Left renal cortex interstitium (tissue), 4 donors: Measurements from ENCODE around the gene PRPS1. TPM values are rescaled to one million over a fixed set of nuclear protein-coding genes. Genes with fewer than 3 reads are reported as not detected.
"Not testable (repeated sequence)": the region's sequence is repeated elsewhere in the genome, so short reads cannot be mapped to it uniquely, and the experiment has no call there.

Experiments
- DNase-seq, 4 donors: peaks; one replicate each; pipeline ENCODE4 v3.0.0-alpha.2; 2013; ENCODE audit warnings: low read depth in 4 of 4, low spot score in 2 of 4, missing footprints in 1 of 4
- polyA plus RNA-seq, 4 donors: library from polyadenylated mRNA; unstranded; fragments of 120-200 nt; gene quantifications; one replicate each; pipeline ENCODE4 v1.2.1, GENCODE V29; 2013; ENCODE audit not compliant: insufficient read length in 4 of 4

The PRPS1 gene
- polyA plus RNA-seq, 4 donors = 45.6 to 53.5 (median 52.2) TPM

DNA sequence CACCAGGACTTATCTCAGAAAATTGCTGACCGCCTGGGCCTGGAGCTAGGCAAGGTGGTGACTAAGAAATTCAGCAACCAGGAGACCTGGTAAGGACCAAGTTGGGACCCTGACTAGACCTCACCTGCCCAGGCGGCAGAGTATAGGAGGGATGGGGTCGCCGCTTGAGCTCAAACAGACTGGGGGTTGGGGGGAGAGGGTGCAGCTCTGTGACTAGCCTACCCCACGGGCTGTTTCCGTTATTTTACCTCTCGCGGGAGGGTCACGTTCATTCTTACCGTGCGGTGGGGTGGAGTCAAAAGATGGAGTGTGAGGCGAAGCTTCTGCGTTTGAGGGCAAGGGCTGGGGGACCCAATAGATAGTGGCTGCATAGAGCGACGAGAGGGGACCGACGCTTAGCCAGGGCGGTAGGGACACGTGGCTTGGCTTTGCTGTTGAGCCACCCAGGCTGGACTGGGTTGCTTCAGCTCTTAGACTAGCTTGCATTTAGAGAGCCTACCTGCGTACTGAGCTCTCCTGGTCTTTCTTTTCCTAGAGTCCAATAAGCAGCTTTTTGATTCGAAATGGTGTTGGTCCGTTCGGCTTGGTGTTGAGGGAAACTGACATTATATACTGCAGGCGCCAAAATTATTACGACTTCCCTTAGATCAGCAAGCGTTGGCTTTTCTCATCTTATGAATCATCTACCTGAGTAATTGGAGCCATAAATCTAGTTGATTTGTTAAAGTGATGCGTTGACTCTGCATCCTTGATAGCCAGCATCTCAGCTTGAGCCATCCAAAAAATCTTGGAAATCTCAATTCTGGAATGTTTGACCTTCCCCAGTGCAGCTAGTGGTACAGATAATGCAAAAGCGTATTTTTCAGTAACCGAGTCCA, 591 bp downstream of the PRPS1 start:
- peak in 2 of 4 donors; percentile 2 to 21 for DNase-seq

DNA sequence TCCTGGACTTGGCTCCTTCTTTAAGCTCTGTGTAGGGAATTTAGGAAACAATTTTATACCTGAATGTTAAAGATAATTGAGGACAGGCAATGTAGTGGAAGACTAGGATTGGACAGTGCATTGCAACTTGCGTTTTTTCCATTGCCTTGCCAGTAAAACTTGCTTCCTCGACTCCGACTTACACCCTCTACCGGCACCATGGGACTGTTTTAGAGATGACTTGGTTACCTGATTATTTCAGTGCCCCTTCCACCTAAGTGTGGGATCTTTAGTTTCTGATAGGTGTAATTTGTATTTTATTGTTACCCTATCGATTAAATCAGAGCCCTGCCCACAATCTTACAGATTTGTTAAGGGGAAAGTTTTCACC, 1.2 kb downstream of the PRPS1 start:
- peak in 1 of 4 donors; percentile 3 for DNase-seq

DNA sequence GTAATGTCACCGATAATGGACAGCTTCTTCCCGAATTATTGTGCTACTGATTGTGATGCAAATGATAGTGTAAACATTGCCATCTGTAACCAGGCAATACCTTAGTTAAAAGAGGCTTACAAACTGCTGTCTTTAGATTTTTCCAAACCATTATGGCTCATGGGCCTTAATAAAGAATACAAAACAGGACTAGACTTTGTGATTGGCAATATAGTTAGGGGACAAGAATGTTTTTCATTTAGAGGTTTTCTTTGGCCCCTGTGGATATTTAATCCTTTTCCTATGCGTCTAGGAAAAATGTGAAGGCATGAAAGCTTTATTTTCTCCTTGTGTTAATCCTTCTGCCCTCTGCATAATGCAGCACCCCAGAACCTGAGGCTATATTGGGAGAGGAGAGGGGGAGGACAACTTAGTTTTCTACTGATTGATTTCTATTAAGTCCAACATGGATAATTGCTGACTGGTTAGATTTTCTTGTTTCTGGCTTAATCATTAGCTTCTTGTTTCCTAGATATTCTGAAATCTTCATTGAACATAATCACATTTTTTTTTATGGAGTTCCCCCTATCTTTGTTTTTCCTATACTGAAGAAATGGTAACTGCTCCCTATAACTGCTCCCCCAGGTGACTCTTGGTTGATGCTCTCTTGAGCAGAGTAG, 1.9 kb downstream of the PRPS1 start:
- DNase-seq = no peak

DNA sequence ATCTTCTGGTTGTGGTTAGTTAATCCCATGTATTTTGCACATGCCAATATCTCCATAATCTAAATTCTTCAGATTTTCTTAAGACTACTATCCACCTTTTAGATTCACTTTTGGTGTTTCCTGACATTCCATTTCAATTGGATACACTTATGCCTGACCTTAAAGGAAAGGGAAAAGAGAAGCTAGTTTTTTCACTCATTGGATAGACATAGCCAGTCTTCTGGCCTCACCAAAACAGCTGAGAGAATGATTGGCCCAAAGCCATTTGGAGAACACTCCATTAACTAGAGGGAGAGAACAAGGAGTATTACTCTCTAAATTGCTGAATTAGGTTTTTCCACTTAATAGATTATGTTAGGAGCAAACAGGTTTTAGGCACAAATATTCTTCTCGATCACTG, 4.0 kb downstream of the PRPS1 start:
- no peak for DNase-seq

DNA sequence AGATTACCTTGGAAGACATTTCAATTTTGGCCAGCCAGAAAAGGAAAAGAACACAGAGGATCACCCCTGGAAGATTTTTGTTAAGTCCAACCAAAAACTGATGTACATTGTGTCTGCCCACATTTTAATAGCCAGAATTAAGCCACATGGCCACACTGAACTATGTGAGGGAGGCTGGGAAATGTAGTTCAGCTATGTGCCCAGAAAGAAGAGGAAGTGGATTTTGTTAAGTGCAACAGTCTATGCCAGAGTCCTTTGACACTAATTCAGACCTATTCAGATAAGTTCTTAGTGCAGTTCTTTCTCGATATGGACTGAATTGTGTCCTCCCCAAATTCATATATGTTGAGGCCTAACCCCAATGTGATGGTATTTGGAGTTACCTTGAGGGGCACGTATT, 18.4 kb downstream of the PRPS1 start:
- no peak for DNase-seq

DNA sequence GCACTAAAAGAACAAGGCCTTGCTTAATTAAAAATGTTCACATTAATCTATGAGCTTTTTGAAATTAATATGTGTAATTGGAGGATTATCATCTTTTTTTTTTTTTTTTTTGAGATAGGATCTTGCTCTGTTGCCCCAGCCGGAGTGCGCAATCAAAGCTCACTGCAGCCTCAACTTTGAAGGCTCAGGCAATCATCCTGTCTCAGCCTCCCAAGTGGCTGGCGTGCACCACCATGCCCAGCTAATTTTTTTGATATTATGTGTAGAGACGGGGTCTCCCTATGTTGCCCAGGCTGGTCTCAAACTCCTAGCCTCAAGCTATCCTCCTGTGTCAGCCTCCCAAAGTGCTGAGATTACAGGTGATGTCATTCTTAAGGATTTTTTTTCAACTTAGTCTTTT, 20.0 kb downstream of the PRPS1 start:
- DNase-seq = no peak

DNA sequence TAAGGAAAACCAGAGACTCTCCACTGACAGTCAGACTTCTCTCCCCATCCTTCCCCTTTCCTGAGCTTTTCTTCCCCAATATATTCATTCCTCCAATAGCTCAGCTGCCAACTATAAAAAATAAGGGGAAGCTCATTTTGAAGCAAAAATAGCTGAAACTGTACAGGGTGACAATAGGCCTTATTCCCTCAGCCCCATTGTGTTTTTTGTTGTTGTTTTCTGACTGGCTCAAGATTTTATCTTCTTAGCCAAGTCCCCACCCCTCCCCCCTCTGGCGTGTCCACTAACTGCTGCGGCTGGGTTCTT, 26.2 kb downstream of the PRPS1 start:
- DNase-seq = no peak

DNA sequence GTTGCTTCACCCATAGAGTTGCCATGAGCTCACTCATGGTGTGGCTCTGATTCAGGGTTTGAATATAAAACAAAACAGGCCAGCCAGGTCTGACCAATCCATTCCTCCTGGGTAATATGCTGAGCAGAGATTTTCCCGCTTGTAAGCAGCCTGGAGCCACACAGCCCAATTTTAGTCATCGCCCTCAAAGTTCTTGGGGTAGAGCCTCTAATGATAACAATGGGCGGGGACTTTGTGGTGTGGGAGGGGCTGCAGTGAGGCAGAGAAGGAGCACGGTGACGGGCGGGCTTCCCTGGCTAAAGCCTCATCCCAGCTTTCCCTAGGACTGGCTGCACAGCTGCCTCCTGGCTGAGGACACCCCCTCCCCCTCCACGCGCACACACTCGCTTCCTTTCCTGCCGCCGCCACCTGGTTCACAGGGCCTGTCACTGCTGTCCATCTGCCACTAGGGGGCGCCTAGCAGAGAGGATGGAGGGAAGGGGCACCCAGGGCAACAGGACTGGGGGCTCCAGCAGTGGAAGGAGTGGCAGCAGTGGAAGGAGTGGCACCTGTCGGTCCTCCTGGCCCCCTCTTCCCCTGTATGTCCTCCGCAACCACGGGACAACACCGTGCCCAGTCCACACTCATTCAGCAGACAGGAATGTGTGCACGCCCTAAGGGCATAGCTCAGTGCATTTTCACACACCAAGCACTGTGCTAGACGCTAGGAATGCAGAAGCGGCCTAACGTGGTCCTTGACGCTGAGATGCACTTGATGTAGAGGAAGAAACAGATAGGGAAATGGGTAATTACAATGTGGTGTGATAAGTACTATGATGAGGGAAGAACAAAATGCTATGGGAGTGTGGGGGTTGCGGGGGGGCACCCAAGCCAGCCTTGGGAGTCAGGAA, 26.8 kb downstream of the PRPS1 start:
- DNase-seq = no peak

DNA sequence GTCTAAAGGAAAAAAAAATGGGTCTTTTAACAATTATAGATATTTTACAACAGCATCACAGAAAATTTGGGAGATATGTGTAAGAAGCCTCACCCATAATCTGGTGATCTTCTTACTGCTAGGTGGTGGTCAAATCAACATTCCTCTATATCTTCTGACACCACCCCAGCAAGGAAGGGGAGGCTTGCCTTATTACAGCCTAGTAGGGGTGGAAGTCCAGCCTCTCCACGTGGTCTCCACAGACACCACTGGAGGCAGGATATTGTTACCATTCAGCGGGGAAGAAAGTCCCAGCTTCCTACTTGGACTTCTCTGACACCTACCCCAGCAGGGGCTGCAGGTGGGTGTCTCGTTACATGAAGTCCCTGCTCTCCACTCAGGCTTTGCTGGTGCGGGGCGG, 28.7 kb downstream of the PRPS1 start:
- DNase-seq = no peak

DNA sequence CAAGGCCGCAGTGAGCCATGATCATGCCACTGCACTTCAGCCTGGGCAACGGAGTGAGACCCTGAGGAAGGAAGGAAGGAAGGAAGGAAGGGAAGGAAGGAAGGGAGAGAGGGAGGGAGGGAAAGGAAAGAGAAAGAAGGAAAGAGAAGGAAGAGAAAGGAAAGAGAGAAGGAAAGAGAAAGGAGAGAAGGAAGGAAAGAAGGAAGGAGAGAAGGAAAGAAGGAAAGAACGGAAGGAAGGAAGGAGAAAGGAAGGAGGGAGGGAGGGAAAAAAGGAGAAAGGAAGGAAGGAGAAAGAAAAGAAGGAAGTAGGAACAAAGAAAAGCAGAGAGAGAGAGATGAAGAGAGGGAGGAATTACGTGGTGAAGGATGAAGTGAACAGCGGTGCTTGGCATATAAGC, 30.4 kb downstream of the PRPS1 start:
- DNase-seq = no peak

DNA sequence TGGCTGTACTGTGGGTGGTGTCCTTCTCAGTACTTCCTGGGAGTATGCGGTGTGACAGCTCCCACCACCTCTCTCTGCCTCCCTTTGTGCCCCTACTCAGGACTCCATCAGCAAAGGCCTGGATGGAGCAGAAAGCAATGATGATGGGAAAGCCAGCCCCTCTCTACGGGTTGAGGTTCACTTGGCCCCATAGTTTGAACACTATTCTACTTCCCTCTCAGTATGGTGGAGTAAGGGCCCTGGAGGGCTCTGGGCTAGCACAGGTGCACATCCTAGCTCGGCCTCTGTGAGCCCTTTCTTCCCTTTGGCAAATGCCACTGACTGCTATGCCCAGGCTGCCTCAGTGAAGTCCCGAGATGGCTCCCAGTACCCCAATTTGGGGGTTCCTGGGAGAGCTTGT, 31.0 kb downstream of the PRPS1 start:
- DNase-seq = no peak

DNA sequence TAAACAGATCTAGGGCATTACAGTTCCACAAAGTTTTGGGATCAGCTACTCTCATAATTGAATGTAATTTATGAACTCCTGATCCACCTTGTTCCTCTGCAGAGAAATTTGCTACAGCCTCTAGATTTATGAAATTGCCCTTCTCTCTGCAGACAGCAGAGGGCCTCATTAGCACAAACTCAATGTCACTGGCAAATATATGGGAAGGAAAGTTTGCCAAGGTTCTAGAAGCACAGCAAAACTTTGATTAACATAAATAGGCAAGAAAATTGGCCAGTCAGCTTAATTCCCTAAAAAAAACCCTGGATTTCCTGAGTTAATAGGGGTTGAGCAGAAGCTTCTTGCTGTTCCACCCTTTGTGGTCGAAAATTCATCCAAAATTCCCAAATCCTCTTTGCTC, 31.5 kb downstream of the PRPS1 start:
- no peak for DNase-seq

DNA sequence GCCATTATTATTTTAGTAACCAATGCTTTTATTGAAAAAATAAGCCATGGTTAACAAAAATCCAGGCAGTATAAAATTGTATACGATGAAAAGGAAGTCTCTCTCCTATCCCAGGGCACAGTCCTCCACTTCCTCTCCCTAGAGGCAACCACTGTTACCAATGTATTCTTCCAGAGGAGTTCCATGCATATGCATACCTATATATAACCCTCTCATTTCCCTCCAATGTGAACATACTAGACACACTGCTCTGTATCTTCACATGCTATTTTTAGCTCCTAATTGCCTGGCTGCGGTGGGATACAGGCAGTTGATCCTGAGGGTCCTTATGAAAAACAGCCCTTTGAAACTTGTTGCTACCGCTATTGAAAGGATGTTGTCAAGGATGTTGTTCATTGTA, 33.8 kb downstream of the PRPS1 start:
- DNase-seq = no peak

DNA sequence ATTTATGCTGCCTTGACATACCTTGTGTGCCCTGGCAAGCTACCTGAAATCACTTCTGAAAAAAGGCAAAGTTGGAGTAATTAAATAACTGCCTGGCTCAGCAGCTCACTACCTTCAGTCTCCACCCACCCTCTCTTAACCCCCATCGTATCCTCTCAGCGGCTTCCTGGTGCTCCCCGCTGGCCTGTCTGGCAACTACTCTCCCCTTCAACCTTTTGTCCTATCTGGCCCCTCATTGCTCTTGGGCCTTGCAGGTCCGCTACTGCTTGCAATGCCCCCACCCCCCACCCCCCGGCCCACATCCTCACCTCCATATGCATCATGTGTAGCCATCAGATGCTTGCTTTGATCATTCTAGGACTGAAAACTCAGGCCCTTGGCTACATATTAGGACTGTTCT, 34.5 kb downstream of the PRPS1 start:
- no peak for DNase-seq

DNA sequence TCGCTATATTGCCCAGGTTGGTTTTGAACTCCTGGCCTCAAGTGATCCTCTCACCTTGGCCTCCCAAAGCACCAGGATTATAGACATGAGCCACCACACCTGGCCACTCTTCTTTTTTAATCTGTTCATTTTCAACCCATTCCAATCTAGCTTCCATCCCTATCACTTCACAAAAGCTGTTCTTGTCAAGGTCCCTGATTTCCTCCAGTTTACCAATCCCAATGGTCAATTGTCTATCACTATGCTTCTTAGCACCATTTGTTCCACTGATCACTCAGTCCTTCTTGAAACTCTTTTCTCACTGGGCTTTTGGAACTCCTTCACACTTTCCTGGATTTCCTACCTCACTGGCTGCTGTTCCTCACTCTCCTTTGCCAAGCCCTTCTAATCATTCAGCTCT, 38.6 kb downstream of the PRPS1 start:
- DNase-seq = no peak

DNA sequence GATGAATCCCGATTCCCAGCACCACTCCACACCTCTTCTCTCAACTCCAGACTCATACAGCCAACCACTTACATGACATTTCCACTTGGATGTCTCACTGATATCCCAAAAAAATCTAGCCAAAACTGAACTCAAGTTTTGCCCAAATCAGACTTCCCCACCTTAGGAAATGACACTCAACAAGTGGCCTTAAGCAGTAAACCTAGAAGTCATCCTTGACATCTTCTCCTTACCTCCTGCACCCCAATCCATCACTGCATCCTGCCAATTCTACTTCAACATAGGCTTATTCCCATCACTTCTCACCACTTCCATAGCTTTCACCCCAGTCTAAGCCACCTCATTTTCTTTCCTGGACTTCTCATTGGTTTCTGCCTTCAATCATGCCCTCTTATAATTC, 39.1 kb downstream of the PRPS1 start:
- DNase-seq = no peak

DNA sequence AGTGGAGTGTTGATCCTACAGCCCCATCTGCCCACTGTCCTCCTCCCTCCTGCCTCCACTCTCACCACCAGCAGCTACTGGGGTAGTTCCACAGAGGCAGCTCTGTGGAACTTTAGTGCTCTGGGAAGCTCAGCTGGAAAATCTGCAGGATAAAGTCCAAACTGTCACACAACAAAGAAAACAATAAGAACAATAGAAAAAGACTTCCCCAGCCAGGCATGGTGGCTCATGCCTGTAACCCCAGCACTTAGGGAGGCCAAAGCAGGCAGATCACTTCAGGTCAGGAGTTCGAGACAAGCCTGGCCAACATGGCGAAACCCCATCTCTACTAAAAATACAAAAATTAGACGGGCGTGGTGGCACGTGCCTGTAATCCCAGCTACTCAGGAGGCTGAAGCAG, 40.4 kb downstream of the PRPS1 start:
- DNase-seq = not testable (repeated sequence)

DNA sequence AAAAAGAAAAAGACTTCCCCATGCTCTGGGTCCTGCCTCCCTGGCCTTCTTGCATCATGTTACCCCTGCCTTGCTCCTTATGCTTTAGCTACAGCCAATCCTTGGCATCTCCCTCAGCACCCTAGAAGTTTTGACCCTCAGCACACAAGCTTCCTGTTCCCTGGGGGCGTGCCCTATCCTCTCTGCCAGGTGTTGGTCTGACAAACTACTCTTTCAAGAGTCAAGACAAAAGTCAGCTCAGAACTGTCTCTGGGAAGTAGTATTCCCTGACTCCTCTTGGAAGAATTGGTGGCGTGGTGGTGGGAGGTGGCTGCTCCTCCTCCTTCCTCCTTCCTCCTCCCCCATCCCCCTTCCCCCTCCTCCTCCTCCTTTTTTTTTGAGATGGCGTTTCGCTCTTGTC, 41.0 kb downstream of the PRPS1 start:
- DNase-seq = no peak

DNA sequence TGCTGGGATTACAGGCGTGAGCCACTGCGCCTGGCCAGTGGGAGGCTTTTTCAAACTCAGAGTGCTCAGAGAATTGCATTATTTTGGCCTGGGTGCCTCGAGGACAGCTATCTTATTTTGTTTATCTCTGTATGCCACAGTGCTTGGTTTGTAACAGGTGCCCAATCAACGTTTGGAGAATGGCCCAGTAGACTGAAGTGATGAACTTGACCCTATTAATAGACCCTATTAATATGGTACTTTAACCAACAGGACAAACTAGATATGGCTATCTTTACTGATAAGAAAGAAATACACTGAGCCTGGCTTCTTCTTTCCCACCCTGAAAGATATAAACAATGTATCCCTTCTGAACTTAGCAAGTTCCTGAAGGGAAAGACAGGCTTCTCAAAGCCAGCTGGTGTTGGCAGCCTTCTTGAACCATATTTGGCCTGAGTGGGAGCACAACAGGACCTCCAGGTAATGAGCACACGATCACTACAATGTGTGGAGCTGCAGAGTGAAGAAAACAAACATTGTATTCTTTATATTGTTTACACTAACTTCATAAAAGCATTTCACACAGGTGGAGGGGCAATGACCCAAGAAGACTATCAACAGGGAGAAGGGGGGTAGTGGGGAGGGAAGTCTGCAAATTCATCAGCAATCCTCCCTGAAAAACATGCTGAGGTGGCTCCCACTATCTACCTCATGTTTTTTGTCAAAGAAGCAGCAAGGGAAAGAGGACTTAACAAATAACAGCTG, 41.7 kb downstream of the PRPS1 start:
- no peak for DNase-seq

DNA sequence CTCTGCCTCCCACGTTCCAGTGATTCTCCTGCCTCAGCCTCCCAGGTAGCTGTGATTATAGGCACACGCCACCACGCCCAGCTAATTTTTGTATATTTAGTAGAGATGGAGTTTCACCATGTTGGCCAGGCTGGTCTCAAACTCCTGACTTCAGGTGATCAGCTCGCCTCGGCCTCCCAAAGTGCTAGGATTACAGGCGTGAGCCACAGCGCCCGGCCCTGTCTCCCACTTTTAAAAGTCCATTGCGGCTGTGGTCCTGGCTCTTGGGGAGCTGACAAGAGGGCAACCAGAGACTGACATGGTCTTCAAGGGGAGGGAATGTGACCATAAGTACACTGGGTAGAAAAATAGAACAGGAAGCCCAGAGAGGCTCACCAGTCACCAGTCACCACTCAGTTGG, 42.9 kb downstream of the PRPS1 start:
- DNase-seq = not testable (repeated sequence)

DNA sequence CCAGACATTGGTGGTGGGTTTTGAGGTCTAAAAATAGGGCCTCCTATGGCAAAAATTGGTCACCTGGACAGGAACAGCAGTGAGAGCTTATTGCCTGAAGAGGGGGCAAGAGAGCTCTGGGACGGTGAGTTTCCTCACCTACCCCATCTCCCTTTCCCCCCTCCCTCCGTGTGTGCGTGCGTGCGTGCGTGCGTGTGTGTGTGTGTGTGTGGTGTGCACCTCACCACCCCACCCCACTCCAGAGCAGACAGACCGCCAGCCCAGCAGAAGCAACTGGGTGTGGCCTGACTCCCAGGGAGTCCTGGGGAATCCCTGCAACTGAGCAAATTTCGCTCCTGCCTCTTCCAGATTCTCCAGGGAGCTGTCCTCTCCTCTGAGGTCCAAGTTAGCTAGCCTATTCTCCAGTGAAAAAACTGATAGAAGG, 44.7 kb downstream of the PRPS1 start:
- DNase-seq = no peak
